Measurements from ENCODE around the gene SLC7A14. TPM values are rescaled to one million over a fixed set of nuclear protein-coding genes. Genes with fewer than 3 reads are reported as not detected.

SLC7A14 gene
- total RNA-seq, 1 experiment from 2014 or later: not detected

- DNase-seq (ENCODE audit: unreplicated experiment): no peak
- ChIA-PET POLR2A (no interaction called here), CTCF (no interaction called here)
- no peak overlapping the region for H3K4me3 Mint-ChIP-seq (ENCODE audit: unreplicated experiment)
- peaks cover 6% of the 10 kb centered on the region for H3K4me1 Mint-ChIP-seq (ENCODE audit: insufficient read depth, unreplicated experiment)
- H3K27me3 Mint-ChIP-seq (ENCODE audit: insufficient read depth, unreplicated experiment): no peaks in the 10 kb centered on the region
- H3K27ac Mint-ChIP-seq (ENCODE audit: low read depth, unreplicated experiment): no peak overlapping the region
- no TSS peak for BruUV-seq (replicated peaks)
- no peaks in the 10 kb centered on the region for H3K9me3 Mint-ChIP-seq (ENCODE audit: unreplicated experiment)
- H3K36me3 Mint-ChIP-seq (ENCODE audit: insufficient read depth, unreplicated experiment): no peaks in the 10 kb centered on the region
- intact Hi-C loops (cut with micrococcal nuclease): no loop called here
- no peak for TF ChIP-seq CTCF (IDR thresholded peaks at IDR 0.05; ENCODE audit: unreplicated experiment)
These were observed 23.8 kb downstream of the SLC7A14 start for GRCh38 chr3:170562080-170562479.

DNA sequence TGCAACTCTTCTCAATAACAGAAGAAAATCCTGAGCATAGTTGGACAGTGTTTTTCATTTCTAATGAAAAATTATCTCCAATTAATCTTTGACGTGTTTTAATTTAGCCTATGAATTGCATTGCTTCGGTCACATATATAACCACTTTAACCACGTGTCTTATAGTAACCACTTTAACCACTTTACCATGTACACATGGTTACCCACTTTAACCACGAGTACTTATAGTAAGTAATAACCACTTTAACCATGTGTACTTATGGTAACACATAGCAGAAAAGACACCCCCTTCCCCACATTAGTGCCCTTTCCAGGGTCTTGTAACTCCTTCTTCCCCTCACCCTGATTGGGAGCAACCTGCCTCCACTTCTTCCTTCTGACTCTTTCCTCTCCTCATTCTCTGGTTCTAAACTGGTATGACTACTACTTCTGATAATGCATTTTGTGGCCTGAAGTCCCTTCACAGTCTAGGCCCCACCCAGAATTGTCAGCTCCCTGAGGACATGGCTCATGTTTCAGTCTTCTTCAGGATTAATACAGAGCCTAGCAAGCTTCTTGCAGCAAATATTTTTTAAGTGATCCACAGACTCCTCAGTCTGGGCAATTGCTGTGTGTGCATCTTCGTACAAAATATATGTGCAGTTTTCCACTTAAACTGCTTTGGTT, 25.0 kb downstream of the SLC7A14 start:
- Mint-ChIP-seq H3K27ac (ENCODE audit: low read depth, unreplicated experiment) (no peak overlapping the region), H3K36me3 (ENCODE audit: insufficient read depth, unreplicated experiment) (no peaks in the 10 kb centered on the region), H3K4me1 (ENCODE audit: insufficient read depth, unreplicated experiment) (peaks cover 6% of the 10 kb centered on the region), H3K4me3 (ENCODE audit: unreplicated experiment) (no peak overlapping the region), H3K9me3 (ENCODE audit: unreplicated experiment) (no peaks in the 10 kb centered on the region), H3K27me3 (ENCODE audit: insufficient read depth, unreplicated experiment) (no peaks in the 10 kb centered on the region)
- no peak for DNase-seq (ENCODE audit: unreplicated experiment)
- intact Hi-C loops (cut with micrococcal nuclease): no loop called here
- POLR2A ChIA-PET: no interaction called here
- CTCF ChIA-PET: no interaction called here
- TF ChIP-seq CTCF (IDR thresholded peaks at IDR 0.05; ENCODE audit: unreplicated experiment): no peak
- no TSS peak for BruUV-seq (replicated peaks)

- Mint-ChIP-seq H3K36me3 (ENCODE audit: insufficient read depth, unreplicated experiment) (no peaks in the 10 kb centered on the region), H3K27ac (ENCODE audit: low read depth, unreplicated experiment) (no peak overlapping the region), H3K4me3 (ENCODE audit: unreplicated experiment) (no peak overlapping the region), H3K27me3 (ENCODE audit: insufficient read depth, unreplicated experiment) (no peaks in the 10 kb centered on the region), H3K4me1 (ENCODE audit: insufficient read depth, unreplicated experiment) (peaks cover 6% of the 10 kb centered on the region), H3K9me3 (ENCODE audit: unreplicated experiment) (no peaks in the 10 kb centered on the region)
- ChIA-PET POLR2A (no interaction called here), CTCF (interaction anchor here (0.6 to 0.9 kb wide), 2 partner anchors 18 to 250 kb away, joined by 3 read pairs; no protein-coding TSS in a partner anchor)
- intact Hi-C loops (cut with micrococcal nuclease): no loop called here
- no peak for TF ChIP-seq CTCF (IDR thresholded peaks at IDR 0.05; ENCODE audit: unreplicated experiment)
- DNase-seq (ENCODE audit: unreplicated experiment): no peak
- BruUV-seq (replicated peaks): no TSS peak
These were observed 25.6 kb downstream of the SLC7A14 start for GRCh38 chr3:170560296-170560695.

- BruUV-seq (replicated peaks): no TSS peak
- intact Hi-C loops (cut with micrococcal nuclease): no loop called here
- no peaks in the 10 kb centered on the region for H3K9me3 Mint-ChIP-seq (ENCODE audit: unreplicated experiment)
- POLR2A ChIA-PET: interaction anchor here (0.6 to 0.9 kb wide), 2 partner anchors 235 to 337 kb away, joined by 3 read pairs; partner anchors contain the start of gene PRKCI
- CTCF ChIA-PET: interaction anchor here (1.0 to 1.3 kb wide), 2 partner anchors 58 to 251 kb away, joined by 3 to 6 read pairs; no protein-coding TSS in a partner anchor
- H3K27me3 Mint-ChIP-seq (ENCODE audit: insufficient read depth, unreplicated experiment): no peaks in the 10 kb centered on the region
- H3K4me3 Mint-ChIP-seq (ENCODE audit: unreplicated experiment): no peak overlapping the region
- DNase-seq (ENCODE audit: unreplicated experiment): no peak
- H3K27ac Mint-ChIP-seq (ENCODE audit: low read depth, unreplicated experiment): no peak overlapping the region
- H3K36me3 Mint-ChIP-seq (ENCODE audit: insufficient read depth, unreplicated experiment): no peaks in the 10 kb centered on the region
- no peaks in the 10 kb centered on the region for H3K4me1 Mint-ChIP-seq (ENCODE audit: insufficient read depth, unreplicated experiment)
- no peak for TF ChIP-seq CTCF (IDR thresholded peaks at IDR 0.05; ENCODE audit: unreplicated experiment)
These were observed 27.4 kb downstream of the SLC7A14 start for GRCh38 chr3:170558427-170558826.
